Non-pigmented ciliary epithelial cell (primary cell): Measurements from ENCODE around the gene JCAD.
"Not testable (repeated sequence)": the region's sequence is repeated elsewhere in the genome, so short reads cannot be mapped to it uniquely, and the experiment has no call there.

Source experiments
- DNase-seq: peaks from one replicate; pipeline ENCODE4 v3.0.0-alpha.2; 2010; ENCODE audit warnings: low read depth

The JCAD gene

DNA sequence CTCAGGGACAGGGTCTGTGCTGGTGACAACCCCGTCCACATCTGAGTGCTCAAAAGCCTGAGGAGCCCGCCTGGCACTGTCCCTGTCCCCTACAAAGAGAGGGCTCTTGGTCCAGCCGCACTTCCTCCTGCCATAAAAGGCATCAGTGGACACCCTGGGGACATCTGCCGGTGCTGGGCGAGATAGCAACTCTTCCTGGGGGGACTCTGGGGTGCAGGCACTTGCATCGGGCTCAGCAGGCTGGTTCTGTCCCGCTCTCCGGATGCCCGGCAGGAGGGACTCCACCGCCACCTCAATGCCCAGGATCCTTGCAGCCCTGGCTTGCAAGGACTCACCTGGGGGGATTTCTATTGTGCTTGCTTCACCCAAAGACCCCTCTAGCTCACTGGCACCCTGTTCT, 32.8 kb downstream of the JCAD start:
- no peak for DNase-seq

- no peak for DNase-seq
Measured at GRCh38 chr10:30026080-30026479, 33.3 kb downstream of the JCAD start.

- not testable (repeated sequence) for DNase-seq
Measured at GRCh38 chr10:30025428-30025827, 34.0 kb downstream of the JCAD start.

GRCh38 chr10:30022590-30022989, 36.8 kb downstream of the JCAD start:
- DNase-seq, result no peak

DNA sequence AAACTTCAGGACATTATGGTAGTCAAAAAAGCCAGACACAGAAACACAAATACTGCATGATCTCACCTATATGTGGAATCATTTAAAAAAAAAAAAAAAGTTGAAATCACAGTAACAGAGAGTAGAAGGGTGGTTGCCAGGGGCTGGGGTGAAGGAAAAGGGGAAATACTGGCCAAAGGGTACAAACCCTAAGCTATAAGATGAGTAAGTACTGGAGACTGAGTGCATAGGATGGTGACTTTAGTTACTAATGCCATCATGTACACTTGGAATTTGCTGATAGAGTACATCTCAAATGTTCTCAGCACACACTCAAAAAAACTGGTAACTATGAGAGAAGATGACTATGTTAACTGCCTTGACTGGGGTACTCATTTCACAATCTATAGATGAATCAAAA, 39.9 kb downstream of the JCAD start:
- no peak for DNase-seq

- no peak for DNase-seq
Measured at GRCh38 chr10:30018496-30018895, 40.9 kb downstream of the JCAD start.

DNA sequence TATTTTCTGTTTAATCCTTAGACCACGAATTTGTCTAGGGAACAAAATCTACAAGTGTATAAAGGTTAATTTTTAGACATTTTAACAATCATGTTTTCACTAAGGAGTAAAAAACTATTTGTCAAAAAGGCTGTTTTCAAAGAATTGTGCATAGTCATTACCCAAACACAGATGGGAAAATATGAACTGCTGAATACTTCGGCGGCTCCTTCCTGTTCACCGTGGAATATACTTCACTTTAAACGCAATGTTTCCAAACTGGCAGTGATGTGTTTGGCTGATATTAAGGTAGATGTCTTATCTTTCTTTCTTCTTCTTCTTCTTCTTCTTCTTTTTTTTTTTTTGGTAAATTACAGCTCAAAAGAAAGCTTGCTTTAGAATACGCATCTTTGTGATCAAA, 41.4 kb downstream of the JCAD start:
- DNase-seq, result no peak

DNA sequence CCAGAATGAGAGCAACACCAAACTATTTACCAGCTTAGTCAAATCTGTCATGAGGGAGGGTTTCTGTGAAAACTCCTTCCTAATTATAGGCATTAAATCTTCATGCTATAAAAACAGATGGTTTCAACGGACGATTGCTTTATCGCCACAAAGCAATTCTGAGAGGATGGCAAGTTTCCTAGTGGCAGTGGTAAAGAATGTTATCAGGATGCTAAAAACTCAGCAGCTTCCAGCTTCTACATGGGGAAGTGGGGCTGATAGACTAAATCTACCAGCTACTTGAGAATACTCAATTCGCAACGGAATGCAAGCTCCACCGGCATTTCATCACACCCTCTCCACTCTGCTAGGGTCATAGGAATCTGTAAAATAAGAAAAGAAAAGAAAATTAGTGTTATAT, 41.8 kb downstream of the JCAD start:
- DNase-seq, result no peak

GRCh38 chr10:30014511-30014910, 44.9 kb downstream of the JCAD start:
- DNase-seq, result no peak

- DNase-seq, result no peak
Measured at GRCh38 chr10:30013757-30014156, 45.6 kb downstream of the JCAD start.

- no peak for DNase-seq
Measured at GRCh38 chr10:30011956-30012647, 47.3 kb downstream of the JCAD start.

DNA sequence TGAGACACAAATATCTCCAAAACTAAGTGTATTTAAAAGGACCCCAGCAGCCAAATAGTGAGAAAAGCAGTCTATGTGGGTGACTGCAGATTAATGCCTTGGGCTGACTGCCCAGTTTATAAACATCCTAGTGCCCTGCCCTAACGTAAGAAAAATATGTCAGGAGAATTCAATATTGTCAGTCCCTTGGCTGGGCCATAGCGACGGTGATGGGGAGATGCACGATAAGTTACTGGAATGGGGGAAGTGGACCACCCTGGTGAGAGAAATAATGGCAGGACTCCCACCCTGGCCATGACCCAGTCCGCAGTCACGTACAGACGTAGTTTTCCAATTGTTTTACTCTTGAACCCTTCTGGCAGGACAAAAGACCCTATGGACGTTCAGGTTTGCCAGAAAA, 48.0 kb downstream of the JCAD start:
- no peak for DNase-seq

DNA sequence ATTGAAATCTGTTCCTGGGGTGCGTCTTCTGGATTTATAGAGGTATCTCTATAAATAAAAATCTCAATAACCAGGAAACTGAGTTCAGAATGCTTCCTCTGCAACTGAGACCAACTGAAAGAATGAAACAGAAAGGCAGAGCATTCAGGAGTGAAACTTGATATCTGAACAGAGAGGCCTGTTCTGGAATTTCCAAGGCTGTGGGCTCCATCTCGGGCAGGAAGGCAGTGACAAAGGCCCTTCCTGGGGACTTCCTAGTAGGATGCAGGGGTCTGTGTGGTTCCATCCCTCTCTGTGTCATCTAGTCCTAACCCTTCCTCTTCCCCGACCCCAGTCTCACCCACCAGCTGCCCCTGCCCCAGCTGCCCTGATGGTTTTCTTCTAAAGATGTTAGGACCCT, 52.0 kb downstream of the JCAD start:
- DNase-seq, result no peak

- no peak for DNase-seq
Measured at GRCh38 chr10:30006410-30006809, 53.0 kb downstream of the JCAD start.

DNA sequence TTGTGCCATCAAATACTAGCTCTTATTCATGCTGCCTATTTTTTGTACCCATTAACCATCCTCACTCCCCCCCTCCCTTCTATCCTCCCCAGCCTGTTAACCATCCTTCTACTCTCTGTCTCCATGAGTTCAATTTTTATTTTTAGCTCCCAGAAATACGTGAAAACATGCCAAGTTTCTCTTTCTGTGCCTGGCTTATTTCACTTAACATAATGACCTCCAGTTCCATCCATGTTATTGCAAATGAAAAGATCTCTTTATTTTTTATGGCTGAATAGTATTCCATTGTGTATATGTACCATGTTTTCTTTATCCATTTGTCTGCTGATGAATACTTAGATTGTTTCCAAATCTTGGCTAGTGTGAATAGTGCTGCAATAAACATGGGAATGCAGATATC, 54.3 kb downstream of the JCAD start:
- not testable (repeated sequence) for DNase-seq

- DNase-seq, result peak; percentile 37
Measured at GRCh38 chr10:30002426-30003266, 56.7 kb downstream of the JCAD start.

DNA sequence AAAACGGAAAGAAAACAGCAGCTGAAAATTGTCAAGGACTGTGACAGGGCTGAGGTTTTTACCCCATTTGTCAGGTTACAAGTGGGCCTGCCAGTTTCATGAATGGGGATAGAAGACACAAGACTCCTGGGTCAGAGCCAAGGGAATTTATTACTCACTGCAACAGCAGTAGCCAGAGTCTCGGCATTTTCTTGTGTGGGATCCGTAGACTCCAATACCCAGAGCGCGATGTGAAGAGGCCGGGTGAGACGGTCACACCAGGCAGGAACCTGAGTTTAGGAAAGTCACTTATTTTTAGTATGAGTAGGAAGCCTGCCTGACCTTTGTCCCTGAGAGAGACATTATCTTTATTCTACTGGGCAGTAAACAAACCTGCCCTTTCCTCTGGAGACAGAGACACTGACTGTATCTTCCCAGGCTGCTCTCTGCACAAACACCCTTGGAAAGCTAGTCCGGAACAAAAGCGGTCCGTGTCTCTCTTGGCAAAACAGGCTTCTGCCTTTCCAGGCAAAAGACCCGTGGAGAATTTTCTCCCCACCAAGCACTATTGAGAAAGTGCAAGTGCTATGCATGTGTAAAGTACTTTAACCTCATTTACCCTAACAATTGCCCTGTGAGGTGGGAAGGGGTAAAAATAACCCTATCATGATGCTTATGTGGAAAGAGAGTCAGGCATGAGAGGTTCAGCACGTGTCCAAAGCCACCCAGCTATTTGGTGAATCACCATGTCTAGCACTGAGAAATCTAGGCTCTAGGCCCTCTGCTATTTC, 58.4 kb downstream of the JCAD start:
- DNase-seq, result peak; percentile 78

GRCh38 chr10:29998142-29998808, 61.1 kb downstream of the JCAD start:
- peak; percentile 61 for DNase-seq

GRCh38 chr10:29994811-29995210, 64.6 kb downstream of the JCAD start:
- no peak for DNase-seq

GRCh38 chr10:29993319-29993915, 66.0 kb downstream of the JCAD start:
- DNase-seq, result no peak

- no peak for DNase-seq
Measured at GRCh38 chr10:29992914-29993313, 66.5 kb downstream of the JCAD start.

DNA sequence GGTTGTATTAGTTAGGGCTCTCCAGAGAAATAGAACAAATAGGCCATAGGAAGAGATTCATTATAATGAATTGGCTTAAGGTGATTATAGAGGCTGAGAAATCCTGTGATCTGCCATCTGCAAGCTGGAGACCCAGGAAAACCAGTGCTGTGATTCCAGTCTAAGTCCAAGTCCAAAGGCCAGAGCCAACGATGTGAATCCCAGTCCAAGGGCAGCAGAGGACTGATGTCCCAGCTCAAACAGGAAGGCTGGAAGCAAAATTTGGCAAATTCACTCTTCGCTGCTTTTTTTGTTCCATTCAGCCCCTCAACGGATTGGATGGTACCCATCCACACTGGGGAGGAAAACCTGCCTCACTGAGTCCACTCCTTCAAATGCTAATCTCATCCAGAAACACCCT, 68.0 kb downstream of the JCAD start:
- no peak for DNase-seq
